Thoracic aorta (tissue), 2 donors: ENCODE results near the gene GNGT1. TPM values are rescaled to one million over a fixed set of nuclear protein-coding genes. Genes with fewer than 3 reads are reported as not detected.
A peak's percentile ranks its signal among the peaks of the same experiment; 100 is the strongest.
"Not testable (repeated sequence)": the region's sequence is repeated elsewhere in the genome, so short reads cannot be mapped to it uniquely, and the experiment has no call there.

ENCODE experiments used
- ATAC-seq: fragments of 150-250 bp; one replicate; pipeline ENCODE4 v1.8.0; 2017; ENCODE audit warnings: low read depth; ENCODE audit not compliant: insufficient number of reproducible peaks, low FRiP score
- DNase-seq: peaks from one replicate; pipeline ENCODE4 v3.0.0-alpha.2; 2020; ENCODE audit warnings: low spot score
- H3K27ac ChIP-seq, 2 donors: fragments of 200-600 bp; sonication (generic); 1 replicate in 1 of 2; 2 replicates in 1 of 2; pipeline ENCODE4 v1.5.1; 2016; ENCODE audit warnings: mild to moderate bottlenecking in 2 of 2, moderate library complexity in 2 of 2
- H3K27me3 ChIP-seq: fragments of 200-600 bp; sonication (generic); replicated peaks from 2 replicates; pipeline ENCODE4 v1.6.0; 2016; ENCODE audit warnings: mild to moderate bottlenecking; ENCODE audit not compliant: insufficient read depth
- H3K36me3 ChIP-seq: fragments of 200-600 bp; sonication (generic); one replicate; pipeline ENCODE4 v1.5.1; 2016
- H3K4me1 ChIP-seq, 2 donors: fragments of 200-600 bp; sonication (generic); 1 replicate in 1 of 2; 2 replicates in 1 of 2; pipeline versions ENCODE4 v1.5.1 to v1.6.0; 2016; ENCODE audit warnings: low read depth in 2 of 2, mild to moderate bottlenecking in 1 of 2; ENCODE audit not compliant: control insufficient read depth in 1 of 2
- H3K4me3 ChIP-seq: fragments of 200-600 bp; sonication (generic); 2 replicates; pipeline ENCODE4 v1.5.1; 2016; ENCODE audit warnings: mild to moderate bottlenecking
- H3K9me3 ChIP-seq: fragments of 200-600 bp; sonication (generic); 2 replicates; pipeline ENCODE4 v1.5.1; 2016
- CTCF ChIP-seq: fragments of 200-600 bp; sonication (generic); IDR thresholded peaks from one replicate; pipeline ENCODE4 v1.5.1; 2019; ENCODE audit warnings: antibody characterized with exemption
- total RNA-seq, 2 donors: library from RNA; depleted of rRNA; stranded (reverse); fragments of >200 nt; gene quantifications; one replicate each; pipeline versions ENCODE4 v1.1.0 to v1.2.3, GENCODE V29; 2016

The GNGT1 gene
- total RNA-seq, 2 donors from 2014 or later: not detected

GRCh38 chr7:93897680-93898079, 8.7 kb upstream of the GNGT1 start:
- H3K4me3 ChIP-seq: no peak overlapping the region
- H3K9me3 ChIP-seq: no peaks in the 10 kb centered on the region
- H3K4me1 ChIP-seq: no peaks in the 10 kb centered on the region
- H3K36me3 ChIP-seq: no peaks in the 10 kb centered on the region
- H3K27me3 ChIP-seq: no peaks in the 10 kb centered on the region
- DNase-seq (no peak), ATAC-seq (no peak)
- no peak overlapping the region for H3K27ac ChIP-seq
- TF ChIP-seq CTCF: no peak

- no peak for DNase-seq
- Histone ChIP-seq H3K4me1 (no peaks in the 10 kb centered on the region), H3K27ac (no peak overlapping the region), H3K4me3 (no peak overlapping the region), H3K27me3 (no peaks in the 10 kb centered on the region), H3K36me3 (no peaks in the 10 kb centered on the region), H3K9me3 (no peaks in the 10 kb centered on the region)
- TF ChIP-seq CTCF: peak; percentile 59
- no peak for ATAC-seq
These were observed 3.5 kb upstream of the GNGT1 start for GRCh38 chr7:93902777-93903423.

DNA sequence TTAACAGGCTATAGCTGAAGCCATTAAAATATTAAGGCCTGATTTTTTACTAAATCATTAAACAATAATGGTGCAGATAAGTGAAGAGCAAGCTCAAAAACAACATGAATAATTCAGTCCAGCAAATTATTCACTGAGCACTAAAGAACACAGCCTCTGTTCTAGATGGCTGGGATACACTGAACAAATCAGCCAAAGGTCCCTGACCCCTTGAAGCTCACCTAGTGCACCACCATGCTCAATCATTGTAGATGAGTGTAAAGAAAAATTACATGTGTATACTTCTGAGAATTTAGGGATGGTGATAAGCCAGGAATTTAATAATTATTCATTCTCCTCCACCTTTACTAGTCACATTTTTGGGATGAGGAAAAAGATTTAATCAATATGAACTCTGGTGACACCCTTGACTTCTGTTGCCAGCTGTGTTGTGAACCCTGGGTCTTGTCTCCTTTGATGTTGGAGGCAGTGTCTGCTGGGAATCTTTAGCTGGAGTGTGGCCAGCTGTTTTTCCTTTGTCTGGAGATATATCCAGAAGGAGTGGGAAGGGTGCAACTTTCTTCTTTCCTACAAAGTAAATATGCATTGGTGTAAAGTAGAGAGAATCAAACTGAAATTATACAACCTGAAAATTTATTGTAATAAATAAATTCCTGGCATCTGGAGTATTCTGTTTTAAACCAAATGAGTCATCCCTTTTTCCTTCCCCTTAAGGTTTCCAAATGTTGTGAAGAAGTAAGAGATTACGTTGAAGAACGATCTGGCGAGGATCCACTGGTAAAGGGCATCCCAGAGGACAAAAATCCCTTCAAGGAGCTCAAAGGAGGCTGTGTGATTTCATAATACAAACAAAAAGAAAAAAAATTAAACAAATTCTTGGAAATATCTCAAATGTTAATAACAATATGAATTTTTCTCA, 4.0 kb downstream of the GNGT1 start:
- DNase-seq (no peak), ATAC-seq (no peak)
- H3K27ac ChIP-seq: no peak overlapping the region

DNA sequence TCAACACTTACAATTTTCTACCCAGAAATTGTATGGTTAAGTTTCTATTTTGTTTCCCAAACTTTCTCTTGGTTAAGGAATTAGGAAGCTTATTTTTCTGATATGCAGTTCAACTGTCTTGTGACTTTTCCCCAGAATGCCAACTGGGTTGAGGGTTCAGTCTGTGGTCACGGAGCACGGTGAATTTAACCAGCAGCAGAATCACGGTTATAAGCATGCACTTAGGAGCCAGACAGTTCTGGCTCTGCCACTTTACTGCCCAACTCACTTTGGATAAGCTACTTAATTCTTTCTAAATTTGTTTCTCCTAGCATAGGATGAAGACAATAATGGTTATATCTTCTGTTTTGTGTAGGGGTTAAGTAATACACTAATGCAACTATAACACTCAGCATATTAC, 4.9 kb downstream of the GNGT1 start:
- not testable (repeated sequence) for DNase-seq, H3K4me1 ChIP-seq, H3K27ac ChIP-seq, H3K36me3 ChIP-seq, H3K4me3 ChIP-seq, H3K27me3 ChIP-seq, ATAC-seq, H3K9me3 ChIP-seq

More for the DNA sequence above, 4.0 kb downstream of the GNGT1 start:
- H3K4me1 ChIP-seq: peaks cover 0 to 10% of the 10 kb centered on the region in 2 donors
- no peak for TF ChIP-seq CTCF
- no peaks in the 10 kb centered on the region for H3K9me3 ChIP-seq
- no peak overlapping the region for H3K4me3 ChIP-seq
- H3K36me3 ChIP-seq: no peaks in the 10 kb centered on the region
- no peaks in the 10 kb centered on the region for H3K27me3 ChIP-seq

- ATAC-seq, H3K4me3 ChIP-seq, DNase-seq, H3K27me3 ChIP-seq, H3K4me1 ChIP-seq, H3K36me3 ChIP-seq, H3K27ac ChIP-seq, H3K9me3 ChIP-seq: not testable (repeated sequence)
These were observed 5.3 kb downstream of the GNGT1 start for GRCh38 chr7:93911661-93912060.

DNA sequence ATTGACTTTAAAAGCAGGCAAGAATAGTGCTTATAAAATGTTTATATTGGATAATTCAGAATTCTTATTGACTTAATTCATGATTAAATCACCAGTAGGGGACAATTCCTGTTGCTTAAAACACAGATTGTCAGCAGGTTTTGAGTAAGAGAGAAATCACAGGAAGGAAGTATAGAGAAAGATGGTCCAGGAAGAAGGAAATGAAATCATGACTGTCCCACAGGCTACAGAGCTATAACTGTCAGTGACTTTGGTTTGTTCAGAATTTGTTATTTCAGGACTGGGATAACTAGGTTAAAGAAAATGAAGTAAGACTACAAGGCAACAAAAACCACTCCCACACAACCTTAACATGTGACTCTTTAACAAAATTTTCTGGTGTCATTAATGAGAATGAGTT, 6.8 kb downstream of the GNGT1 start:
- no peak for DNase-seq
- ATAC-seq: no peak
- Histone ChIP-seq H3K27me3 (no peaks in the 10 kb centered on the region), H3K27ac (no peak overlapping the region), H3K4me3 (no peak overlapping the region), H3K36me3 (no peaks in the 10 kb centered on the region), H3K9me3 (no peaks in the 10 kb centered on the region), H3K4me1 (peaks cover 0 to 10% of the 10 kb centered on the region in 2 donors)
- no peak for TF ChIP-seq CTCF
